H1 (cell line): Measurements from ENCODE around the gene MYG1. TPM values are rescaled to one million over a fixed set of nuclear protein-coding genes. Genes with fewer than 3 reads are reported as not detected.

ENCODE experiments used
- ASH2L ChIP-seq: fragments of 200-600, 300-600 bp; sonication (generic); IDR thresholded peaks from one replicate; pipeline ENCODE4 v1.7.1; 2017; ENCODE audit warnings: low read length
- CTBP2 ChIP-seq: IDR thresholded peaks from 2 replicates; pipeline ENCODE4 v1.7.0; 2011; ENCODE audit warnings: borderline replicate concordance, mild to moderate bottlenecking, moderate library complexity, mixed read lengths, low read length; ENCODE audit not compliant: insufficient read depth, insufficient read length
- KDM1A ChIP-seq: fragments of 200-600, 300-600 bp; sonication (generic); IDR thresholded peaks from 2 replicates; pipeline ENCODE4 v1.7.1; 2016; ENCODE audit warnings: mild to moderate bottlenecking, low read length, borderline replicate concordance
- KDM4A ChIP-seq: IDR thresholded peaks from one replicate; pipeline ENCODE4 v1.7.1; 2012; ENCODE audit warnings: low read depth, mild to moderate bottlenecking, moderate library complexity, low read length, inconsistent platforms; ENCODE audit not compliant: severe bottlenecking
- PHF8 ChIP-seq: fragments of 200-600 bp; sonication (generic); conservative IDR thresholded peaks from 2 replicates; pipeline ENCODE4 v1.7.1; 2012; ENCODE audit warnings: low read depth, mild to moderate bottlenecking, inconsistent platforms, low read length, moderate library complexity
- POLR2A ChIP-seq, 2 experiments: IDR thresholded peaks; 1 replicate in 1 of 2; 2 replicates in 1 of 2; pipeline ENCODE4 v1.6.1; 2011; ENCODE audit warnings: low read depth in 2 of 2, low read length in 2 of 2, mild to moderate bottlenecking in 2 of 2; ENCODE audit errors: control extremely low read depth in 1 of 2
- RAD21 ChIP-seq, 2 experiments: IDR thresholded peaks in 1 of 2; conservative IDR thresholded peaks in 1 of 2; 2 replicates each; pipeline ENCODE4 v1.6.1; 2011; ENCODE audit warnings: low read depth in 2 of 2, low read length in 2 of 2, improper control_type of control experiment in 1 of 2, inconsistent platforms in 1 of 2, mild to moderate bottlenecking in 1 of 2, moderate library complexity in 1 of 2
- RBBP5 ChIP-seq: IDR thresholded peaks from 2 replicates; pipeline ENCODE4 v1.7.1; 2012; ENCODE audit warnings: low read depth, mild to moderate bottlenecking, inconsistent platforms, low read length, moderate library complexity, borderline replicate concordance
- RFX5 ChIP-seq: IDR thresholded peaks from 2 replicates; pipeline ENCODE4 v1.6.1; 2011; ENCODE audit warnings: low read depth, low read length, improper control_type of control experiment, borderline replicate concordance
- RXRA ChIP-seq: IDR thresholded peaks from 2 replicates; pipeline ENCODE4 v1.6.1; 2011; ENCODE audit warnings: low read depth, mild to moderate bottlenecking, low read length, moderate library complexity; ENCODE audit not compliant: insufficient read depth
- SIN3A ChIP-seq, 2 experiments: IDR thresholded peaks in 1 of 2; conservative IDR thresholded peaks in 1 of 2; 2 replicates each; pipeline ENCODE4 v1.6.1; 2011 to 2012; ENCODE audit warnings: low read length in 2 of 2, improper control_type of control experiment in 1 of 2, low read depth in 1 of 2, mild to moderate bottlenecking in 1 of 2
- SUZ12 ChIP-seq: fragments of 200-600 bp; sonication (generic); IDR thresholded peaks from 2 replicates; pipeline ENCODE4 v1.6.1; 2012; ENCODE audit warnings: mild to moderate bottlenecking, inconsistent platforms, low read length, moderate library complexity, mixed read lengths
- polyA plus RNA-seq, 7 experiments: library from polyadenylated mRNA; depleted of rRNA in 3 of 7; stranded (reverse) in 5 of 7; unstranded in 2 of 7; fragments of >200 nt in 5 of 7; fragments of 200-250 nt in 2 of 7; gene quantifications; 1 replicate in 5 of 7; 2 replicates in 1 of 7; 4 replicates in 1 of 7; pipeline versions ENCODE4 v1.2.1 to v1.2.3, GENCODE V29; 2011 to 2013; ENCODE audit warnings: missing spikeins in 2 of 7, mixed read lengths in 2 of 7
- total RNA-seq: library from RNA; stranded (reverse); fragmentation: NEBNext Ultra II Directional; extraction: Animal tissue kit (Norgen Biotek cat#: 25700); gene quantifications from 2 replicates; pipeline ENCODE4 v1.2.1, GENCODE V29; 2021
- TF ChIP-seq, protein P1 (sequence below): IDR thresholded peaks from 2 replicates; pipeline ENCODE4 v1.6.1; 2012; ENCODE audit warnings: inconsistent platforms

The MYG1 gene
- total and polyA plus RNA-seq, 2 of the 8 experiments (the other 6 are each of a cell fraction or from before 2014, with no cell fraction given): 83.3 to 104 TPM

DNA sequence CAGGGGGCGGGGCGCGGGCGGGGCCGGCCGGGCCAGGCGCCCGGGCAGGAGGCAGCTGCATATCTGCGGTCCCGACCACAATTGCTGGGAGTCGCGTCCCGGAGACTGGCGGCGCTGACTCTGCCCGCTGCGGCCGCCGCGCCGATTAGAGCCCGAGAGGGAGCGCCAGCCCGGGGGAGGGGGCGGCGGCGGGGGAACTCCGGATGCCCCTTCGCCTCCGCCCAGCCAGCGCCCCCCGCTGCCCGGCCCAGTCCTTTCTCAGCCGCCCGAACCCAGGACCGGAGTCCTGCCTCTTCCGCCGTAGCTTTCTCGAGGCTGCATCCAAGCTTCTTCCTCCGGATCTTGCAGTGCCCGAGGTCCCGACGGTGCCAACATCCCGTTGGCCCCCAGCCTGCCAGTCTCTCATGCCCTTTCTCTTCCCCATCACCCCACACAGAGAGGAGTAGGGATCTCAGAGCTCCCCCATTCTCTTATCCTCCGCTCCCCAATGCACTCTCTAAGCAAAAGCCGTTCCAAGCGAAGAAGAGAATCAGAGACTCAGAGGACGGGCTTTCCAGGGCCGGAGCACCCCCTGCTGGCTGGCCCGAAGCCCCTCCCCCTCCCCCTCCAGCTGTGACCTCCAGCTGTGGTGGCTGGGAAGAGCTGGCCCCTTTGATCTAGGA is 45.5 kb downstream of the MYG1 start (continued):
- TF ChIP-seq RXRA (no peak), PHF8 (0 out of 2 replicates have a peak, but pooled peaks have one; percentile 47), CTBP2 (peak; percentile 74), RFX5 (no peak), ASH2L (peak; percentile 19), SUZ12 (peak; percentile 17; the same call in 1 of the 2 replicates), SIN3A (conservative IDR thresholded peaks at IDR 0.05 in 1 of 2, IDR thresholded peaks at IDR 0.05 in 1 of 2; ENCODE audit: low read depth in 1 of 2, low read length in 2 of 2) (peak in 1 of 2 experiments; percentile 51; a peak in 2 of 4 replicates), KDM1A (peak; percentile 96), KDM4A (peak; percentile 71), RBBP5 (0 out of 2 replicates have a peak, but pooled peaks have one; percentile 31), RAD21 (IDR thresholded peaks at IDR 0.05 in 1 of 2, conservative IDR thresholded peaks at IDR 0.05 in 1 of 2; ENCODE audit: low read depth in 2 of 2, low read length in 2 of 2) (peak in 1 of 2 experiments; percentile 35; a peak in 2 of 4 replicates), POLR2A (IDR thresholded peaks at IDR 0.05; ENCODE audit: control extremely low read depth in 1 of 2, low read depth in 2 of 2, low read length in 2 of 2) (0 out of 3 replicates have a peak, but pooled peaks of 1 of the 2 experiments have one; percentile 32)
- TF ChIP-seq, protein P1, sequence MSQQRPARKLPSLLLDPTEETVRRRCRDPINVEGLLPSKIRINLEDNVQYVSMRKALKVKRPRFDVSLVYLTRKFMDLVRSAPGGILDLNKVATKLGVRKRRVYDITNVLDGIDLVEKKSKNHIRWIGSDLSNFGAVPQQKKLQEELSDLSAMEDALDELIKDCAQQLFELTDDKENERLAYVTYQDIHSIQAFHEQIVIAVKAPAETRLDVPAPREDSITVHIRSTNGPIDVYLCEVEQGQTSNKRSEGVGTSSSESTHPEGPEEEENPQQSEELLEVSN: no peak
